GM10266 (cell line): Measurements from ENCODE around the gene SLC5A2.

ENCODE experiments used
- DNase-seq: peaks from one replicate; pipeline ENCODE4 v3.0.0; 2012; ENCODE audit errors: extremely low spot score
- TF ChIP-seq, protein P1 (sequence below): IDR thresholded peaks from 2 replicates; pipeline ENCODE4 v1.5.1; 2012; ENCODE audit warnings: mild to moderate bottlenecking, low read depth; ENCODE audit not compliant: control insufficient read depth, insufficient read depth; ENCODE audit errors: missing control alignments

SLC5A2 gene

DNA sequence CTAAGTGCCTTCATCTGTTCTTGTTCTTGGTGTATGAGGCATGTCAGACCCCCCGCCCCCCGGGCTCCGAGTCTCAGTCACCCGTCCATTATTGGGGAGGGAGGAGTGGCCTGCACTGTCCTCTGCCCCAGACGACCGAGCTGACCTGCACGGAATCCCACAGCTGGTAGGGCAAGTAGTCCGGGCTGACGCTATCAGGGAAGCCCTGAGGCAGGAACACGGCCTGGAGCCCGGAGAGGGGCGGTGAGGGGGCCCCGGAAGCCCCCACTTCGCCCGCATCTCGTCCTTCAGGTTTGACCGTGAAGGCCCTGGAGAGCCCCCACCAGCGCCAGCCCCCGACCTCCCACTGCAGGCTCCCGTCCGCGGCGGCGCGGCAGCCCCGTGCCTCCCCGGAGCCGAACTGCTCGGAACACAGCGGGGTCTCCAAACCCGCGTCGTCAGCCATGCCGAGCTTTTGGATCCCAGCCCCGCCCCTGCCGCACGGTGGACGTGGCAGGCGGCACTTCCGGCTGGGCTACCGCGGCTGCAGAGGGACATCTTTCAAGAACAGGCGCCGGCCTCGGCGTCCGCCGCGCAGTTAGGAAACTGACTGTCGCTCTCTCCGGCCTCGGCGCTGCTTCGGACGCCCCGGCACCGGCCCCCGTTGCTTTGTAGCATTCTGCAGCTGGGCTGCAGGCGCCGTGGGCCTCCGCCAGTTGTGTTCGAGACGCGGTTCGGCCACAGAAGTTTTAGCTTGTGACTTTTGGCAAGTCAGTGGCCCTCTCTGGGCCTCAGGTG is 25.2 kb downstream of the SLC5A2 start, which contains the start of gene RUSF1:
TSS of gene RUSF1 (minus strand) at position 463 of the 777 bp plus-strand sequence. CDS start at position 445, 18 bp downstream.
- TF ChIP-seq, protein P1, sequence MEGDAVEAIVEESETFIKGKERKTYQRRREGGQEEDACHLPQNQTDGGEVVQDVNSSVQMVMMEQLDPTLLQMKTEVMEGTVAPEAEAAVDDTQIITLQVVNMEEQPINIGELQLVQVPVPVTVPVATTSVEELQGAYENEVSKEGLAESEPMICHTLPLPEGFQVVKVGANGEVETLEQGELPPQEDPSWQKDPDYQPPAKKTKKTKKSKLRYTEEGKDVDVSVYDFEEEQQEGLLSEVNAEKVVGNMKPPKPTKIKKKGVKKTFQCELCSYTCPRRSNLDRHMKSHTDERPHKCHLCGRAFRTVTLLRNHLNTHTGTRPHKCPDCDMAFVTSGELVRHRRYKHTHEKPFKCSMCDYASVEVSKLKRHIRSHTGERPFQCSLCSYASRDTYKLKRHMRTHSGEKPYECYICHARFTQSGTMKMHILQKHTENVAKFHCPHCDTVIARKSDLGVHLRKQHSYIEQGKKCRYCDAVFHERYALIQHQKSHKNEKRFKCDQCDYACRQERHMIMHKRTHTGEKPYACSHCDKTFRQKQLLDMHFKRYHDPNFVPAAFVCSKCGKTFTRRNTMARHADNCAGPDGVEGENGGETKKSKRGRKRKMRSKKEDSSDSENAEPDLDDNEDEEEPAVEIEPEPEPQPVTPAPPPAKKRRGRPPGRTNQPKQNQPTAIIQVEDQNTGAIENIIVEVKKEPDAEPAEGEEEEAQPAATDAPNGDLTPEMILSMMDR: no peak
- DNase-seq: peak; percentile 87

DNA sequence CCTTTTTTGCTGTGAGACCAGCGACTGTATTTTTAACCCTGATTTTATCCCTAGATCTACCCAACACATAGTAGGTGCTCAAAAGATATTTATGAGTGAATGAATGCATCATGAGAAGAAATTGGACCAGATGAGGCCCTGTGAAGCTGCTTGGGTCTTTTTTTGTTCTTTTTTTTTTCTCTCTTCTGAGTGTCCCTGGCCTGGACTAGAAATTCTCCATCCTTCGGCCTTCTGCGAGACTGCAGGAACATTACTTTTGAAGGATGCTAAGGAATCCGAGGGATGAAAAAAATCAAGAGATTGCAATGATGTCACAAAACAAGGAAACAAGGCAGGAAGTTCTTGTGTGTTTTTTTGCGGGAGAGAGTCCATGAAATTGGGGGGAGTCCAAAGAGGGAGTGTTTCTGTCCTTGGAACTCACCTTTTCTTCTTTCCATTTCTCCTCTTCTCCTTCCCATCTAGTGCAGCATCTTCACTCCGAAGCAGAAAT is 25.8 kb downstream of the SLC5A2 start:
- TF ChIP-seq, protein P1: no peak
- no peak for DNase-seq

DNA sequence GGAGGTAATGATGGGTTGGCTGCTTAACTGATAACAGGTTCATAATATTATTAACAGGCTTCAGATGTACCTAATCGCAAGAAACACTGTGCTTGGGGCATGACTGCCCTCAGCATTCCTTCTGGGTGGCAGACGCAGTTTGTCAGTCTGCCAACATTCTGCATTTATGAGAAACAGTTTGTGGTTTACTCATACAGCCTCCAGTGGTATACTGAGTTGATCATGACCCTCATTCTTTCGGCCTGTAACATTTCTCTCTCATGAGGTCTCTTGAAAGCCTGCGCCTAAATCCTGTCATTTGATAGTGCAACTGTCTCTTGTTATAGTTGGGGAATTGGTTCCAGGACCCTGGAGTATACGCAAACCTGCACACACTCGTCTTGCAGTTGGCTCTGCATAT is 30.2 kb downstream of the SLC5A2 start:
- TF ChIP-seq, protein P1: no peak
- no peak for DNase-seq

DNA sequence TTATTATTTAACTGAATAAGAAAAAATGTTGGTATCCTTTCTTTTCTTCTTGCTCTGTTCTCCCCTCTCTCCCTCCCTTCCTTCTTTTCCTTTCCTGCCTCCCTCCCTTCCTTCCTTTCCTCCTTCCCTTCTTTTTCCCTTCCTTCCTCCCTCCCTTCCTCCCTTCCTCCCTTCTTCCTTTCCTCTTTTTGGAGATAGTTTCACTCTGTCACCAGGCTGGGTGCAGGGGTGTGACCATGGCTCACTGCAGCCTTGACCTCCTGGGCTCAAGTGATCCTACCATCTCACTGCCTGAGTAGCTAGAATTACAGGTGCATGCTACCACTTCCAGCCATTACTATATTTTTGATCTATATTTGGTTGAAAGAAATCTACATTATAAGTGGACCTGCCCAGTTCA is 31.0 kb downstream of the SLC5A2 start:
- TF ChIP-seq, protein P1: no peak
- no peak for DNase-seq

DNA sequence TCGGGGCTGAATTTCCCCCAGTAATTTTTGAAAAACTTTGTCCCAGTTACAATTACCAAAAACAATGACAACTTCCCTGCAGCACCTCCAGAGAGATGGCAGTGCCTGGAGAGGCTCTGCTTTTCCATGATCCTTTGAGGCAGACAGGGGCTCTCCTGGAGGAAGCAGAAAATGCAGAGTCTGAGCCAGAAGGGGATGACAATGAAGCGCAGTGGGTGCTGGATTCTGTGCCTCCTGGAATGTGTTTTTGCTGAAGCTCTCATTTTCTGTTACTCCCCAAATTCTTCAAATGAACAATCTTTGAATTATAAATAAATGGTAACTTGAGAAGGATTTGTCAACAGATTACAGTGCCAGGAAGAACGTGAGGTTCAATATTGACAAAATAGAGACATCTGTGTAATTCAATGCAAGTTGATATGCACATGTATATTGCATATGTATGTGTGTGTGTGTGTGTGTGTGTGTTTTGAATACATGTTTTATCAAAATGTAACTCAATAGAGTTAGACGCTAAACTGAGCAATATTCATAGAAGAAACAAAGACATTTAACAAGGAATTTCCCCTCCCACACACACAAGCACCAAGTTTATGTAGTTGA is 35.0 kb downstream of the SLC5A2 start:
- no peak for DNase-seq
- TF ChIP-seq, protein P1: no peak

DNA sequence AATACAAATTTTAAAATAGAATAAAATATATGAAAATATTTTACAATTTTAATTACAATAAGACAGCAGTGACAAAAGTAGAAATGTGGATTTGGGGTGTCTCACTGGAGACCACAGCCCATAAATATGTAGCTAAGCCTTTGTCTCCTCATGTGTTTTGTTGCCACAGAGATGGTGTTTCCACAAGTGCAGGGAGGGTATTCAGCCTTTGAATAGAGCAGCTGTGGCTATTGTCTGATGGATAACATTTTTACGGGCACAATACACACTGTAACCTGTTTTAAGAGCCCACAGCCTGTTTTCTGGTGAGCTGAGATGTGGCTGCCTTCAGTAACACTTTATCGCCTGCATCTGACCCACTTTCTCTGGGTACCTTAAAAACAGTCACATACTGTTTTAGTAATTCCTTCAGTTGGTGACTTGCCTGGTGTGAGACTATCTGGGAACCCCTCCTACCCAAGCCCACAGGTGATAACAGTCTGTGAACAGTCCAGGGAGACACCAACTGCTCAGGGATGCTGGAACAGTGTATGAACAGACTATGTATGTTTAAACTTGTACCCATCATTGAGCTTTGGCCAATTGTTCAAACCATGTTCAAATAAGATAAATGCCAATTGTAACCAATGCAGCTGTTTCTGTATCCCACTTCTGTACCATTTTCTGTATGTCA is 37.0 kb downstream of the SLC5A2 start:
- TF ChIP-seq, protein P1: no peak
- DNase-seq: no peak
